Iris pigment epithelial cell (primary cell): ENCODE results near the gene SERPINE2.

Experiments
- DNase-seq: peaks from one replicate; pipeline ENCODE4 v3.0.0-alpha.2; 2011; ENCODE audit warnings: low read depth

The SERPINE2 gene

GRCh38 chr2:224046752-224047151 is 7.7 kb upstream of the SERPINE2 start:
- peak; percentile 9 for DNase-seq

- peak; percentile 22 for DNase-seq
Measured at GRCh38 chr2:224042191-224042696, 3.2 kb upstream of the SERPINE2 start.

- no peak for DNase-seq
Measured at GRCh38 chr2:224041554-224041953, 2.5 kb upstream of the SERPINE2 start.

GRCh38 chr2:224040753-224041152 is 1.7 kb upstream of the SERPINE2 start:
- DNase-seq, result no peak

- no peak for DNase-seq
Measured at GRCh38 chr2:224039770-224040440, 819 bp upstream of the SERPINE2 start.

GRCh38 chr2:224038830-224039079 is 331 bp downstream of the SERPINE2 start:
- no peak for DNase-seq

- DNase-seq, result peak; percentile 28
Measured at GRCh38 chr2:224038049-224038829, 847 bp downstream of the SERPINE2 start.

- DNase-seq, result no peak
Measured at GRCh38 chr2:224036731-224037361, 2.2 kb downstream of the SERPINE2 start.

GRCh38 chr2:224034017-224034416 is 5.1 kb downstream of the SERPINE2 start:
- DNase-seq, result no peak

GRCh38 chr2:224033601-224034000 is 5.5 kb downstream of the SERPINE2 start:
- no peak for DNase-seq

GRCh38 chr2:224032283-224032682 is 6.8 kb downstream of the SERPINE2 start:
- no peak for DNase-seq

GRCh38 chr2:224031358-224031970 is 7.6 kb downstream of the SERPINE2 start:
- no peak for DNase-seq

GRCh38 chr2:224030786-224031185 is 8.3 kb downstream of the SERPINE2 start:
- DNase-seq, result no peak

- DNase-seq, result no peak
Measured at GRCh38 chr2:224029876-224030275, 9.2 kb downstream of the SERPINE2 start.

GRCh38 chr2:224027931-224028330 is 11.2 kb downstream of the SERPINE2 start:
- DNase-seq, result no peak

- DNase-seq, result no peak
Measured at GRCh38 chr2:224027070-224027469, 12.0 kb downstream of the SERPINE2 start.

GRCh38 chr2:224025874-224026273 is 13.2 kb downstream of the SERPINE2 start:
- no peak for DNase-seq

- no peak for DNase-seq
Measured at GRCh38 chr2:224024270-224024669, 14.8 kb downstream of the SERPINE2 start.

GRCh38 chr2:224023188-224023587 is 15.9 kb downstream of the SERPINE2 start:
- no peak for DNase-seq

GRCh38 chr2:224022486-224022885 is 16.6 kb downstream of the SERPINE2 start:
- no peak for DNase-seq

- no peak for DNase-seq
Measured at GRCh38 chr2:224020523-224020922, 18.6 kb downstream of the SERPINE2 start.

- DNase-seq, result no peak
Measured at GRCh38 chr2:224017957-224018356, 21.1 kb downstream of the SERPINE2 start.

- DNase-seq, result no peak
Measured at GRCh38 chr2:224016963-224017362, 22.1 kb downstream of the SERPINE2 start.
